Trophoblast cell (in vitro differentiated cells and primary cell): ENCODE measurements around the gene RADIL.

Experiments used
- DNase-seq, 2 donors: peaks; one replicate each; pipeline ENCODE4 v3.0.0-alpha.2; 2016
- H2AFZ ChIP-seq: 2 replicates; pipeline ENCODE4 v1.6.1; 2013; ENCODE audit warnings: low read length, moderate library complexity, mild to moderate bottlenecking; ENCODE audit not compliant: insufficient read depth, poor library complexity
- H2AK5ac ChIP-seq: 2 replicates; pipeline ENCODE4 v1.6.1; 2013; ENCODE audit warnings: mild to moderate bottlenecking, low read length
- H2BK120ac ChIP-seq: 2 replicates; pipeline ENCODE4 v1.6.1; 2013; ENCODE audit warnings: low read length, mild to moderate bottlenecking, moderate library complexity; ENCODE audit not compliant: insufficient read depth, poor library complexity
- H2BK12ac ChIP-seq: 2 replicates; pipeline ENCODE4 v1.6.1; 2013; ENCODE audit warnings: mild to moderate bottlenecking, low read length, moderate library complexity
- H2BK5ac ChIP-seq: 2 replicates; pipeline ENCODE4 v1.6.1; 2013; ENCODE audit warnings: low read length, low read depth, moderate library complexity, mild to moderate bottlenecking; ENCODE audit not compliant: poor library complexity
- H3K14ac ChIP-seq: 2 replicates; pipeline ENCODE4 v1.6.1; 2013; ENCODE audit warnings: mild to moderate bottlenecking, low read length
- H3K18ac ChIP-seq: 2 replicates; pipeline ENCODE4 v1.6.1; 2013; ENCODE audit warnings: mild to moderate bottlenecking, low read length
- H3K23ac ChIP-seq: 2 replicates; pipeline ENCODE4 v1.6.1; 2013; ENCODE audit warnings: low read length
- H3K27ac ChIP-seq: 2 replicates; pipeline ENCODE4 v1.5.1; 2013; ENCODE audit warnings: low read depth, mild to moderate bottlenecking, inconsistent platforms, low read length, moderate library complexity
- H3K27me3 ChIP-seq: 2 replicates; pipeline ENCODE4 v1.6.1; 2013; ENCODE audit warnings: inconsistent platforms, mild to moderate bottlenecking, low read length, moderate library complexity; ENCODE audit not compliant: insufficient read depth
- H3K36me3 ChIP-seq, 2 experiments: 1 replicate in 1 of 2; 2 replicates in 1 of 2; pipeline ENCODE4 v1.6.1; 2013; ENCODE audit warnings: low read length in 2 of 2, mild to moderate bottlenecking in 2 of 2, moderate library complexity in 1 of 2; ENCODE audit not compliant: insufficient read depth in 2 of 2, control insufficient read depth in 1 of 2
- H3K4ac ChIP-seq: 2 replicates; pipeline ENCODE4 v1.6.1; 2013; ENCODE audit warnings: low read depth, mild to moderate bottlenecking, low read length, moderate library complexity
- H3K4me1 ChIP-seq, 2 experiments: 1 replicate in 1 of 2; 2 replicates in 1 of 2; pipeline ENCODE4 v1.6.1; 2013; ENCODE audit warnings: low read length in 2 of 2, mild to moderate bottlenecking in 2 of 2, moderate library complexity in 1 of 2; ENCODE audit not compliant: insufficient read depth in 2 of 2, control insufficient read depth in 1 of 2
- H3K4me2 ChIP-seq: 2 replicates; pipeline ENCODE4 v1.6.1; 2013; ENCODE audit warnings: inconsistent platforms, mild to moderate bottlenecking, low read length, moderate library complexity
- H3K4me3 ChIP-seq: 2 replicates; pipeline ENCODE4 v1.5.1; 2013; ENCODE audit warnings: mild to moderate bottlenecking, low read depth, low read length, inconsistent platforms
- H3K79me1 ChIP-seq: one replicate; pipeline ENCODE4 v1.6.1; 2013; ENCODE audit warnings: low read length
- H3K79me2 ChIP-seq: 2 replicates; pipeline ENCODE4 v1.6.1; 2013; ENCODE audit warnings: low read length, mild to moderate bottlenecking; ENCODE audit not compliant: control insufficient read depth, insufficient read depth, poor library complexity
- H3K9ac ChIP-seq: 2 replicates; pipeline ENCODE4 v1.6.1; 2013; ENCODE audit warnings: mild to moderate bottlenecking, low read length
- H3K9me3 ChIP-seq: 2 replicates; pipeline ENCODE4 v1.6.1; 2013; ENCODE audit warnings: low read depth, mild to moderate bottlenecking, control low read depth, inconsistent platforms, low read length; ENCODE audit not compliant: insufficient read depth
- H4K12ac ChIP-seq: 2 replicates; pipeline ENCODE4 v1.6.1; 2013; ENCODE audit warnings: low read depth, mild to moderate bottlenecking, low read length, moderate library complexity
- H4K8ac ChIP-seq: 2 replicates; pipeline ENCODE4 v1.6.1; 2013; ENCODE audit warnings: low read depth, mild to moderate bottlenecking, low read length, moderate library complexity
- H4K91ac ChIP-seq: one replicate; pipeline ENCODE4 v1.6.1; 2013; ENCODE audit warnings: low read depth, mild to moderate bottlenecking, low read length, moderate library complexity
- WGBS: extraction: QIAGEN DNeasy Blood & Tissue Kit; methylation state at CpG from one replicate; pipeline ENCODE4 v1.1.7; 2013; ENCODE audit warnings: missing lambda C conversion rate; ENCODE audit not compliant: insufficient read length, insufficient coverage; ENCODE audit errors: extremely low coverage; 5-methylcytosine and 5-hydroxymethylcytosine counted together

Gene RADIL

DNA sequence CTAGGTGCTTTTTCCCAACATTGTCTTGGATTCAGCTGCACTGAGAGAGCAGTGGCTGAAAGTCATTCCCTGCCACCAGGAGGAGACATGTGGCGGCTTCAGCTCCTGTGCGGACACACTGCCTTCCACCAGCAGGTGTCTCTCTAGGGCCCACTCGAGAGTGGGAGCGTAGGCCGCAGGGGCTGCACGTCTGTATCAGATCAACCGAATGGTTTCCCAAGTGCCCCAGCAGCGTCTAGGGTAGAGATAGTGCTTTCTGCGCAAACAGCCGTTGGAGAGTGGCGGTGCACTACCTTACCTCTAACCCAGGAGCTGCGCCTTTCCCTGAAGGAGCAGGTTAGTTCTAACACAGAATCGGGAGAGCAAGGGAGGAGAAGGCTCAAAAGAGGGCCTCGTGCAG lies 53.3 kb downstream of the RADIL start:
- H3K4me3 ChIP-seq = no peak overlapping the region
- H3K9me3 ChIP-seq = peaks cover 2% of the 10 kb centered on the region
- no peak overlapping the region for H3K9ac ChIP-seq
- H2BK12ac ChIP-seq = no peak overlapping the region
- no peak overlapping the region for H4K8ac ChIP-seq
- no peaks in the 10 kb centered on the region for H3K79me2 ChIP-seq
- H3K4me2 ChIP-seq = no peak overlapping the region
- no peak overlapping the region for H2BK5ac ChIP-seq
- no peak overlapping the region for H3K14ac ChIP-seq
- H3K27me3 ChIP-seq = no peaks in the 10 kb centered on the region
- no peak overlapping the region for H3K27ac ChIP-seq
- no peaks in the 10 kb centered on the region for H3K36me3 ChIP-seq
- no peaks in the 10 kb centered on the region for H3K79me1 ChIP-seq
- H2AFZ ChIP-seq = no peak overlapping the region
- H3K4me1 ChIP-seq = no peaks in the 10 kb centered on the region
- no peak overlapping the region for H2AK5ac ChIP-seq
- DNase-seq = peak; percentile 80 to 97
- no peak overlapping the region for H3K23ac ChIP-seq
- no peak overlapping the region for H4K91ac ChIP-seq
- H2BK120ac ChIP-seq = no peak overlapping the region
- H3K18ac ChIP-seq = no peak overlapping the region
- no CpG with 5 or more reads among the region's 14 CpGs for WGBS
- H3K4ac ChIP-seq = no peak overlapping the region
- no peak overlapping the region for H4K12ac ChIP-seq

DNA sequence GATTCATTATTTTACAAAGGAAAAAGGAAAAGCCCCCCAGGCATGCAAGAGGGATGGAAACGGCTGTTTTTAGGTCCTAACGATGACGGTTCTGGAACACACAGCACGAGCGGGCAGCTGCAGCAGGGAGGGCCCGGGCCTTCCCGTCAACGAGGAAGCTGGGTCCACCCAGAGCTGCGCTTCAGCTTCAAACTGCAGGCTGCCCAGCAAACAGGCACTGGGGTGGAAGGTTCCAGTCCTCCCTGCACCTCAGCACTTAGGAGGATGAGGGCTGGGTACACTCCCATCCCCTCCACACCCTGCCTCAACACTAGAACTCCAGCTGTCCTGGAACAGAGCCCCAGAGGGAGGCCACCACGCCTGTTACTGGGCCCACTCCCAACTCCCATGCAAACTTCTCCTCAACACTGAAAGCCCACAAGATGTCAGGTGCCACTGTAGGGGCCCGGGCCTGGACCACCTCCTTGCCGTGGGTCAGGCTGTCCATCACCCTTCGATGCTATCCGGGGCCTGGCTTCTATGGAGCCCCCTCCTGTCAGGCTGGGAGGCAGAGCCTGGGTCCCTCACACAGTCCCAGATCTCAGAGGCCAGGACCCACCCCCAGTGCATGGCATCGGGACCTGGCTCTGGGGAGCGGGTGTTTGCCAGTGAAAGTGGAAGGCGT lies 54.7 kb downstream of the RADIL start:
- Histone ChIP-seq H3K4me3 (no peak overlapping the region), H3K4me1 (no peaks in the 10 kb centered on the region), H2BK120ac (no peak overlapping the region), H3K4ac (no peak overlapping the region), H3K27ac (no peak overlapping the region), H3K23ac (no peak overlapping the region), H3K79me2 (no peaks in the 10 kb centered on the region), H3K14ac (no peak overlapping the region), H2BK12ac (no peak overlapping the region), H2BK5ac (no peak overlapping the region), H3K27me3 (no peaks in the 10 kb centered on the region), H2AFZ (no peak overlapping the region), H4K8ac (no peak overlapping the region), H3K36me3 (no peaks in the 10 kb centered on the region), H4K91ac (no peak overlapping the region), H3K9ac (no peak overlapping the region), H2AK5ac (no peak overlapping the region), H4K12ac (no peak overlapping the region), H3K4me2 (no peak overlapping the region), H3K18ac (no peak overlapping the region), H3K9me3 (peaks cover 5% of the 10 kb centered on the region), H3K79me1 (no peaks in the 10 kb centered on the region)
- DNase-seq = no peak
- WGBS = no CpG with 5 or more reads among the region's 17 CpGs

DNA sequence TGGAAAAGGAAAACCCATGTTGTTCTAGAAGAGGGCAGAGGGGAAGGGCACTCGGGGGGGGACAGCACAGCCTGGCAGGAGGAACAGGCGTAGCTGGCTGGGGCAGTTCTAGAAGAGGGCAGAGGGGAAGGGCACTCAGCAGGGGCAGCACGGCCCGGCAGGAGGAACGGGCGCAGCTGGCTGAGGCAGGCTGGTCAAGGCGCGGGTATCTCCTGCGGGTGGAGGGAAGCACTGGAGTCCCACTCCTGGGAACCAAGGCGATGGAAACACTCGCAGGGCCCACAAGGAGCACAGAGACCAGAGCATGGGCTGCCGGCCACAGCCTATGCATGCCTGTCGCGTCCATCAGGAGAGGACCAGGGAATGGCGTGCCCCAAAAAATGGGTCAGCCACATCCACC lies 58.4 kb downstream of the RADIL start:
- no peaks in the 10 kb centered on the region for H3K4me1 ChIP-seq
- H3K9me3 ChIP-seq = peaks cover 5% of the 10 kb centered on the region
- no peak overlapping the region for H4K8ac ChIP-seq
- H3K4ac ChIP-seq = no peak overlapping the region
- no peak overlapping the region for H2AK5ac ChIP-seq
- H3K79me1 ChIP-seq = no peaks in the 10 kb centered on the region
- no peak overlapping the region for H3K9ac ChIP-seq
- no peak overlapping the region for H2AFZ ChIP-seq
- H3K4me2 ChIP-seq = no peak overlapping the region
- WGBS = no CpG with 5 or more reads among the region's 15 CpGs
- H2BK5ac ChIP-seq = no peak overlapping the region
- no peak for DNase-seq
- H4K12ac ChIP-seq = no peak overlapping the region
- H2BK120ac ChIP-seq = no peak overlapping the region
- H3K36me3 ChIP-seq = no peaks in the 10 kb centered on the region
- H4K91ac ChIP-seq = no peak overlapping the region
- H2BK12ac ChIP-seq = no peak overlapping the region
- H3K27me3 ChIP-seq = no peaks in the 10 kb centered on the region
- no peak overlapping the region for H3K23ac ChIP-seq
- H3K4me3 ChIP-seq = no peak overlapping the region
- H3K79me2 ChIP-seq = no peaks in the 10 kb centered on the region
- no peak overlapping the region for H3K14ac ChIP-seq
- no peak overlapping the region for H3K18ac ChIP-seq
- H3K27ac ChIP-seq = no peak overlapping the region

DNA sequence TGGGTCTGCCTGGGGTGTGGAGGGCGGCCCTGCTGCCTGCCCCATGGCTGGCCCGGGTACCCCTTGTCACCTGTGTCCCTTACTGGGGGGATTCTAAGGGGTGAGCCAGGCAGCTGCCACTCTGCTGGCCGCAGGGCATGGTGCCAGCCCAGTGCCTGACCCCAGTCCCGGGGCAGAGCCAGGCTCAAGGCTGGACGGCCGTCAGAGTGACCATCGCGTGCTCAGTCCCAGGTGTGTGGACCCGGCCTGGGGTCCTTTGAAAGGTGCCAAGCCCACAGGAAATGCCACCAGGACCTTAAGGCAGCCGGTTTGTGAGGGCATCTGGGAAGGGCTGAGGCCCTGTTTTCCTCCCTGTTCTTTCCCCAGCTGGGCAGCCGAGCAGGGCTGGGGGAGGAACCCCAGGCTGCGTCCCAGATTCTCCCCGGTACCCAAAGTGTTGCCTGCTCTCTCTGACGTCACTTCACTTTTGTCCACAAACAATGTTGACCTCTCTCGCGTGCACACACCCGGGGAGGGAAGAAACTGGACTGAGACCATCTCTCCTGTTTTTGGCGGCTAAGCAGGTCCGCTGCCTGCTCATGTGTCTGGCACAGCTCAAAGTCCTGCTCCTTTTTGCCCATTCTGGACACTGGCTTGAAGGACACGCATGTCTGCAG lies 59.3 kb downstream of the RADIL start:
- Histone ChIP-seq H3K4me2 (no peak overlapping the region), H2BK12ac (no peak overlapping the region)

More for the DNA sequence above, 59.3 kb downstream of the RADIL start:
- H3K36me3 ChIP-seq = no peaks in the 10 kb centered on the region
- no peak overlapping the region for H3K18ac ChIP-seq
- no peaks in the 10 kb centered on the region for H3K79me2 ChIP-seq
- no peak overlapping the region for H2BK5ac ChIP-seq
- H4K91ac ChIP-seq = no peak overlapping the region
- DNase-seq = no peak
- no peak overlapping the region for H3K23ac ChIP-seq
- no peak overlapping the region for H3K14ac ChIP-seq
- WGBS = no CpG with 5 or more reads among the region's 20 CpGs
- H2BK120ac ChIP-seq = no peak overlapping the region
- no peak overlapping the region for H2AFZ ChIP-seq
- no peaks in the 10 kb centered on the region for H3K4me1 ChIP-seq
- H3K27ac ChIP-seq = no peak overlapping the region
- no peak overlapping the region for H4K8ac ChIP-seq
- no peak overlapping the region for H3K4ac ChIP-seq
- peaks cover 2% of the 10 kb centered on the region for H3K9me3 ChIP-seq
- H4K12ac ChIP-seq = no peak overlapping the region
- no peaks in the 10 kb centered on the region for H3K27me3 ChIP-seq
- no peak overlapping the region for H3K4me3 ChIP-seq
- no peak overlapping the region for H2AK5ac ChIP-seq
- H3K79me1 ChIP-seq = no peaks in the 10 kb centered on the region
- H3K9ac ChIP-seq = no peak overlapping the region
